Hepatocyte (in vitro differentiated cells): Measurements from ENCODE around the gene ADAMTS12. TPM values are rescaled to one million over a fixed set of nuclear protein-coding genes. Genes with fewer than 3 reads are reported as not detected.

Experiments used
- DNase-seq: peaks from one replicate; pipeline ENCODE4 v3.0.0-alpha.2; 2016; ENCODE audit warnings: low spot score
- H2AFZ ChIP-seq: fragments of 200-600 bp; sonication (generic); 2 replicates; pipeline ENCODE4 v1.6.0; 2016; ENCODE audit warnings: antibody characterized with exemption, mild to moderate bottlenecking
- H3K27ac ChIP-seq: fragments of 200-600 bp; sonication (generic); 2 replicates; pipeline ENCODE4 v1.5.1; 2016; ENCODE audit warnings: mild to moderate bottlenecking
- H3K27me3 ChIP-seq: fragments of 200-600 bp; sonication (generic); 2 replicates; pipeline ENCODE4 v1.6.1; 2016
- H3K36me3 ChIP-seq: fragments of 200-600 bp; sonication (generic); replicated peaks from 2 replicates; pipeline ENCODE4 v1.5.1; 2016; ENCODE audit warnings: low read depth; ENCODE audit not compliant: insufficient read depth
- H3K4me1 ChIP-seq: fragments of 200-600 bp; sonication (generic); 2 replicates; pipeline ENCODE4 v1.5.1; 2016; ENCODE audit warnings: mild to moderate bottlenecking, moderate library complexity; ENCODE audit not compliant: insufficient read depth
- H3K4me2 ChIP-seq: fragments of 200-600 bp; sonication (generic); 2 replicates; pipeline ENCODE4 v1.6.0; 2016
- H3K4me3 ChIP-seq: fragments of 200-600 bp; sonication (generic); 2 replicates; pipeline ENCODE4 v1.5.1; 2016; ENCODE audit warnings: mild to moderate bottlenecking
- H3K79me2 ChIP-seq: fragments of 200-600 bp; sonication (generic); 2 replicates; pipeline ENCODE4 v1.6.0; 2017; ENCODE audit warnings: mild to moderate bottlenecking
- H3K9me2 ChIP-seq: fragments of 200-600 bp; sonication (generic); replicated peaks from 2 replicates; pipeline ENCODE4 v1.6.0; 2017; ENCODE audit warnings: mild to moderate bottlenecking; ENCODE audit not compliant: insufficient read depth
- H3K9me3 ChIP-seq: fragments of 200-600 bp; sonication (generic); 2 replicates; pipeline ENCODE4 v1.5.1; 2016; ENCODE audit warnings: low read depth, mild to moderate bottlenecking
- H4K20me1 ChIP-seq: fragments of 200-600 bp; sonication (generic); 2 replicates; pipeline ENCODE4 v1.6.0; 2016; ENCODE audit warnings: mild to moderate bottlenecking; ENCODE audit not compliant: insufficient read depth, poor library complexity, severe bottlenecking
- CTCF ChIP-seq: fragments of 200-600 bp; sonication (generic); IDR thresholded peaks from 2 replicates; pipeline ENCODE4 v1.5.1; 2016; ENCODE audit warnings: antibody characterized with exemption, mild to moderate bottlenecking; ENCODE audit not compliant: poor library complexity
- EZH2 ChIP-seq: fragments of 200-600 bp; sonication (generic); IDR thresholded peaks from 2 replicates; pipeline ENCODE4 v1.6.1; 2016; ENCODE audit warnings: antibody characterized with exemption, mild to moderate bottlenecking, borderline replicate concordance
- EZH2phosphoT487 ChIP-seq: fragments of 200-600 bp; sonication (generic); IDR thresholded peaks from one replicate; pipeline ENCODE4 v1.6.1; 2018; ENCODE audit warnings: antibody characterized with exemption, mild to moderate bottlenecking, low read depth, moderate library complexity; ENCODE audit not compliant: unreplicated experiment, severe bottlenecking
- WGBS: methylation state at CpG from one replicate; pipeline ENCODE4 v1.1.6; 2016; ENCODE audit warnings: low lambda C conversion rate; ENCODE audit errors: missing lambda C conversion rate; 5-methylcytosine and 5-hydroxymethylcytosine counted together
- polyA plus RNA-seq: library from polyadenylated mRNA; unstranded; fragments of >200 nt; fragmentation: Nextera tagmentation; extraction: Ambion mirVana; gene quantifications from 2 replicates; pipeline ENCODE4 v1.2.1, GENCODE V29; 2016
- total RNA-seq: library from RNA; depleted of rRNA; stranded (reverse); fragments of >200 nt; gene quantifications from 2 replicates; pipeline ENCODE4 v1.2.3, GENCODE V29; 2014

The ADAMTS12 gene
- total and polyA plus RNA-seq, 2 experiments from 2014 or later, result 3.2 to 8.9 TPM

- H3K4me3 ChIP-seq, result no peak overlapping the region
- no peak for TF ChIP-seq EZH2
- TF ChIP-seq EZH2phosphoT487, result no peak
- TF ChIP-seq CTCF, result no peak
- H4K20me1 ChIP-seq, result no peaks in the 10 kb centered on the region
- no peaks in the 10 kb centered on the region for H3K79me2 ChIP-seq
- H3K9me3 ChIP-seq, result no peaks in the 10 kb centered on the region
- H3K27ac ChIP-seq, result no peak overlapping the region
- no peak for DNase-seq
- H2AFZ ChIP-seq, result no peak overlapping the region
- no peaks in the 10 kb centered on the region for H3K9me2 ChIP-seq
- H3K27me3 ChIP-seq, result no peaks in the 10 kb centered on the region
- H3K4me2 ChIP-seq, result no peak overlapping the region
- H3K4me1 ChIP-seq, result no peaks in the 10 kb centered on the region
- H3K36me3 ChIP-seq, result no peaks in the 10 kb centered on the region
- WGBS, result 97% methylated on average over 27 of the region's 27 CpGs
These were observed 389.9 kb downstream of the ADAMTS12 start for GRCh38 chr5:33501899-33502298.

- WGBS, result 87% methylated on average over 4 of the region's 4 CpGs
- no peaks in the 10 kb centered on the region for H3K27me3 ChIP-seq
- TF ChIP-seq CTCF (no peak), EZH2phosphoT487 (no peak), EZH2 (no peak)
- H3K4me3 ChIP-seq, result no peak overlapping the region
- H3K4me1 ChIP-seq, result no peaks in the 10 kb centered on the region
- H3K36me3 ChIP-seq, result no peaks in the 10 kb centered on the region
- H3K4me2 ChIP-seq, result no peak overlapping the region
- H4K20me1 ChIP-seq, result no peaks in the 10 kb centered on the region
- H3K27ac ChIP-seq, result no peak overlapping the region
- no peak overlapping the region for H2AFZ ChIP-seq
- DNase-seq, result no peak
- H3K9me2 ChIP-seq, result no peaks in the 10 kb centered on the region
- H3K9me3 ChIP-seq, result no peaks in the 10 kb centered on the region
- H3K79me2 ChIP-seq, result no peaks in the 10 kb centered on the region
These were observed 390.5 kb downstream of the ADAMTS12 start for GRCh38 chr5:33501260-33501659.

GRCh38 chr5:33494466-33494865 lies 397.3 kb downstream of the ADAMTS12 start:
- Histone ChIP-seq H4K20me1 (no peaks in the 10 kb centered on the region), H3K9me3 (no peaks in the 10 kb centered on the region), H3K4me3 (no peak overlapping the region), H3K27me3 (no peaks in the 10 kb centered on the region), H3K9me2 (no peaks in the 10 kb centered on the region), H3K36me3 (no peaks in the 10 kb centered on the region), H3K4me2 (no peak overlapping the region), H3K4me1 (no peaks in the 10 kb centered on the region), H2AFZ (no peak overlapping the region), H3K79me2 (no peaks in the 10 kb centered on the region), H3K27ac (no peak overlapping the region)
- no peak for DNase-seq
- WGBS, result 50% methylated on average over 1 of the region's 1 CpG
- TF ChIP-seq CTCF (no peak), EZH2 (no peak), EZH2phosphoT487 (no peak)

- Histone ChIP-seq H3K9me3 (no peaks in the 10 kb centered on the region), H3K4me2 (no peak overlapping the region), H3K9me2 (no peaks in the 10 kb centered on the region), H3K27me3 (no peaks in the 10 kb centered on the region), H3K79me2 (no peaks in the 10 kb centered on the region), H3K36me3 (no peaks in the 10 kb centered on the region), H2AFZ (no peak overlapping the region), H3K27ac (no peak overlapping the region), H3K4me1 (no peaks in the 10 kb centered on the region), H3K4me3 (no peak overlapping the region), H4K20me1 (no peaks in the 10 kb centered on the region)
- no peak for DNase-seq
- TF ChIP-seq EZH2 (no peak), EZH2phosphoT487 (no peak), CTCF (no peak)
These were observed 399.8 kb downstream of the ADAMTS12 start for GRCh38 chr5:33491941-33492340.
